Ishikawa (cell line): ENCODE results near the gene RIC1.

Experiments used
- CEBPB ChIP-seq: IDR thresholded peaks from 2 replicates; pipeline ENCODE4 v1.6.1; 2012
- CREB1 ChIP-seq: IDR thresholded peaks from 2 replicates; pipeline ENCODE4 v1.6.1; 2012; ENCODE audit warnings: low read depth
- EGR1 ChIP-seq: IDR thresholded peaks from 2 replicates; pipeline ENCODE4 v1.6.1; 2012
- EP300 ChIP-seq: IDR thresholded peaks from 2 replicates; pipeline ENCODE4 v1.6.1; 2012; ENCODE audit warnings: borderline replicate concordance
- FOXM1 ChIP-seq: IDR thresholded peaks from 2 replicates; pipeline ENCODE4 v1.6.1; 2012; ENCODE audit warnings: low read depth, borderline replicate concordance
- NFIC ChIP-seq: IDR thresholded peaks from 2 replicates; pipeline ENCODE4 v1.6.1; 2012
- RAD21 ChIP-seq: IDR thresholded peaks from 2 replicates; pipeline ENCODE4 v1.6.1; 2012; ENCODE audit warnings: low read depth
- REST ChIP-seq: IDR thresholded peaks from 2 replicates; pipeline ENCODE4 v1.6.1; 2012; ENCODE audit warnings: low read depth, mild to moderate bottlenecking
- TAF1 ChIP-seq: IDR thresholded peaks from 2 replicates; pipeline ENCODE4 v1.6.1; 2012; ENCODE audit warnings: low read depth, mild to moderate bottlenecking
- TCF12 ChIP-seq: IDR thresholded peaks from 2 replicates; pipeline ENCODE4 v1.6.1; 2012; ENCODE audit warnings: low read depth
- TEAD4 ChIP-seq: IDR thresholded peaks from 2 replicates; pipeline ENCODE4 v1.6.1; 2012
- YY1 ChIP-seq: IDR thresholded peaks from 2 replicates; pipeline ENCODE4 v1.6.1; 2012; ENCODE audit warnings: low read depth
- ZBTB7A ChIP-seq: IDR thresholded peaks from 2 replicates; pipeline ENCODE4 v1.6.1; 2012; ENCODE audit warnings: low read depth
- TF ChIP-seq, protein P1 (sequence below): IDR thresholded peaks from 2 replicates; pipeline ENCODE4 v1.6.1; 2012
- TF ChIP-seq, protein P2 (sequence below): IDR thresholded peaks from 2 replicates; pipeline ENCODE4 v1.6.1; 2012

RIC1 gene

GRCh38 chr9:5587024-5587423 lies 41.9 kb upstream of the RIC1 start:
- TF ChIP-seq ZBTB7A (no peak), RAD21 (no peak), REST (no peak), NFIC (no peak), FOXM1 (no peak)
- TF ChIP-seq, protein P1, sequence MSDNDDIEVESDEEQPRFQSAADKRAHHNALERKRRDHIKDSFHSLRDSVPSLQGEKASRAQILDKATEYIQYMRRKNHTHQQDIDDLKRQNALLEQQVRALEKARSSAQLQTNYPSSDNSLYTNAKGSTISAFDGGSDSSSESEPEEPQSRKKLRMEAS, result no peak
- TF ChIP-seq, protein P2, sequence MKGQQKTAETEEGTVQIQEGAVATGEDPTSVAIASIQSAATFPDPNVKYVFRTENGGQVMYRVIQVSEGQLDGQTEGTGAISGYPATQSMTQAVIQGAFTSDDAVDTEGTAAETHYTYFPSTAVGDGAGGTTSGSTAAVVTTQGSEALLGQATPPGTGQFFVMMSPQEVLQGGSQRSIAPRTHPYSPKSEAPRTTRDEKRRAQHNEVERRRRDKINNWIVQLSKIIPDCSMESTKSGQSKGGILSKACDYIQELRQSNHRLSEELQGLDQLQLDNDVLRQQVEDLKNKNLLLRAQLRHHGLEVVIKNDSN, result no peak

DNA sequence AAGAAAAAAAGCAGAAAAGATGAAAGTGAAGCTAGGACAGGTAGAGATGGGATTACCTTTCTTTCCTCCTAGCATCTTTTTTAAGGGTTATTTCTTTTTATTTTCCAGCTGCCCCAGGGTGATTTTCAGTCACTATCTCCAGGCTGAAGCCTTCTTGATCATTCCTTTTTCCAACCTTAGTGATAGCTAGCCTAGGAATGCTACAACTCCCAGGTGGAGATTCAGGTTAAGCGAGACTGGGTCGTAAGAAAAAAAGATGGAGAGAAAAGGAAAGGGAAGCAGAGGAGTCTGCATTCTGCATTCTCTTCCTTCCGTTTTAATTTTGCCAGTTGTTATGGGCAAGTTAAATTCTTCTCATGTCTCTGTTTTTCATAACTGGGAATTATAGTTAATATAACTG lies 36.7 kb upstream of the RIC1 start:
- TF ChIP-seq CREB1 (no peak), NFIC (no peak), CEBPB (no peak), REST (no peak), TEAD4 (no peak), YY1 (no peak), TCF12 (no peak), FOXM1 (no peak), RAD21 (no peak), EGR1 (no peak), TAF1 (no peak), EP300 (no peak), ZBTB7A (no peak)
- TF ChIP-seq, protein P2, result no peak
- TF ChIP-seq, protein P1, result no peak

GRCh38 chr9:5592904-5593303 lies 36.0 kb upstream of the RIC1 start:
- TF ChIP-seq RAD21, result no peak
- TF ChIP-seq CEBPB, result no peak
- no peak for TF ChIP-seq ZBTB7A
- no peak for TF ChIP-seq FOXM1
- TF ChIP-seq TCF12, result no peak
- TF ChIP-seq YY1, result no peak
- TF ChIP-seq EGR1, result no peak
- TF ChIP-seq, protein P1, result no peak
- TF ChIP-seq EP300, result no peak
- TF ChIP-seq CREB1, result no peak
- TF ChIP-seq TAF1, result no peak
- TF ChIP-seq REST, result no peak
- TF ChIP-seq, protein P2, result no peak
- TF ChIP-seq NFIC, result no peak
- TF ChIP-seq TEAD4, result no peak

DNA sequence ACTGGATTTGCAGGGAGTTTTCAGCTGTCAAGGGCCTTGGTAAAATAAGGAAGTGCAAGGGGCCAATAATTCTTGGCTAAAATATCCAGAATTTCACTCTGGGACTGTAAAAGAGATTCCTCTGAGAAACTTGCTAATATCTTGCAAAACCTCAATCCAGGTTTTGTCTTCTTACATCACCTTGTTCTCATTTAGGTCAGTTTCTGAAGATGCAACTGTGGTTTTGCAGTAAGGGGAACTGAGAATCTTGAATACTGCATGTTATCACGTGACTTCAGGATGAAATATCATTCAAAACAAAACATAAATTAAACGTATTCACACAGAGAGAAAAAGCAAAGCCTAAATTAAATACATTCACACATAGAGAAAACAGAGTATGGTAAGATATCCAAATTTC lies 35.0 kb upstream of the RIC1 start:
- TF ChIP-seq FOXM1 (no peak), YY1 (no peak), RAD21 (no peak), CREB1 (no peak), EGR1 (no peak), TCF12 (no peak), ZBTB7A (no peak), TAF1 (no peak)
- TF ChIP-seq, protein P1, result no peak
- TF ChIP-seq, protein P2, result no peak
